ENCODE results near the gene NARS2.
"Not testable (repeated sequence)": the region's sequence is repeated elsewhere in the genome, so short reads cannot be mapped to it uniquely, and the experiment has no call there.

NARS2 gene

GRCh38 chr11:78472905-78473304, 101.8 kb downstream of the NARS2 start:
- no peak for DNase-seq

- no peak for DNase-seq
Observed at GRCh38 chr11:78472382-78472781, 102.3 kb downstream of the NARS2 start.

GRCh38 chr11:78470861-78471442, 103.7 kb downstream of the NARS2 start:
- no peak for DNase-seq

GRCh38 chr11:78469896-78470295, 104.8 kb downstream of the NARS2 start:
- DNase-seq, result no peak

- DNase-seq, result no peak
Observed at GRCh38 chr11:78467931-78468330, 106.7 kb downstream of the NARS2 start.

GRCh38 chr11:78467370-78467769, 107.3 kb downstream of the NARS2 start:
- no peak for DNase-seq

- no peak for DNase-seq
Observed at GRCh38 chr11:78465169-78465942, 109.3 kb downstream of the NARS2 start.

- DNase-seq, result not testable (repeated sequence)
Observed at GRCh38 chr11:78464787-78465168, 109.9 kb downstream of the NARS2 start.

GRCh38 chr11:78460471-78460870, 114.2 kb downstream of the NARS2 start:
- no peak for DNase-seq

- no peak for DNase-seq
Observed at GRCh38 chr11:78459738-78460137, 114.9 kb downstream of the NARS2 start.

- DNase-seq, result no peak
Observed at GRCh38 chr11:78457448-78457847, 117.2 kb downstream of the NARS2 start.

- DNase-seq, result no peak
Observed at GRCh38 chr11:78453140-78453935, 121.3 kb downstream of the NARS2 start.

- no peak for DNase-seq
Observed at GRCh38 chr11:78451371-78452150, 123.1 kb downstream of the NARS2 start.

GRCh38 chr11:78450866-78451265, 123.8 kb downstream of the NARS2 start:
- DNase-seq, result no peak

GRCh38 chr11:78449866-78450265, 124.8 kb downstream of the NARS2 start:
- no peak for DNase-seq

- DNase-seq, result no peak
Observed at GRCh38 chr11:78446210-78446609, 128.5 kb downstream of the NARS2 start.

- DNase-seq, result no peak
Observed at GRCh38 chr11:78444726-78445125, 129.9 kb downstream of the NARS2 start.

- no peak for DNase-seq
Observed at GRCh38 chr11:78441956-78442355, 132.7 kb downstream of the NARS2 start.

- no peak for DNase-seq
Observed at GRCh38 chr11:78438298-78438975, 136.2 kb downstream of the NARS2 start.

- DNase-seq, result no peak
Observed at GRCh38 chr11:78432956-78433355, 141.7 kb downstream of the NARS2 start.

- no peak for DNase-seq
Observed at GRCh38 chr11:78432058-78432515, 142.6 kb downstream of the NARS2 start.

GRCh38 chr11:78429660-78430059, 145.0 kb downstream of the NARS2 start:
- no peak for DNase-seq

Measured in activated naive CD4-positive, alpha-beta T cell (primary cell).